ENCODE data around the gene MAGEA11.

DNA sequence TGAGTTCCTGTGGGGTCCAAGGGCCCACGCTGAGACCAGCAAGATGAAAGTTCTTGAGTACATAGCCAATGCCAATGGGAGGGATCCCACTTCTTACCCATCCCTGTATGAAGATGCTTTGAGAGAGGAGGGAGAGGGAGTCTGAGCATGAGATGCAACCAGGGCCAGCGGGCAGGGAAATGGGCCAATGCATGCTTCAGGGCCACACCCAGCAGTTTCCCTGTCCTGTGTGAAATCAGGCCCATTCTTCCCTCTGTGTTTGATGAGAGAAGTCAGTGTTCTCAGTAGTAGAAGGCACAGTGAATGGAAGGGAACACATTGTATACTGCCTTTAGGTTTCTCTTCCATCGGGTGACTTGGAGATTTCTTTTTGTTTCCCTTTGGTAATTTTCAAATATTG is 4.8 kb downstream of the MAGEA11 start:
- no peak for TF ChIP-seq POLR2A (IDR thresholded peaks at IDR 0.05)
- TF ChIP-seq, protein P1, sequence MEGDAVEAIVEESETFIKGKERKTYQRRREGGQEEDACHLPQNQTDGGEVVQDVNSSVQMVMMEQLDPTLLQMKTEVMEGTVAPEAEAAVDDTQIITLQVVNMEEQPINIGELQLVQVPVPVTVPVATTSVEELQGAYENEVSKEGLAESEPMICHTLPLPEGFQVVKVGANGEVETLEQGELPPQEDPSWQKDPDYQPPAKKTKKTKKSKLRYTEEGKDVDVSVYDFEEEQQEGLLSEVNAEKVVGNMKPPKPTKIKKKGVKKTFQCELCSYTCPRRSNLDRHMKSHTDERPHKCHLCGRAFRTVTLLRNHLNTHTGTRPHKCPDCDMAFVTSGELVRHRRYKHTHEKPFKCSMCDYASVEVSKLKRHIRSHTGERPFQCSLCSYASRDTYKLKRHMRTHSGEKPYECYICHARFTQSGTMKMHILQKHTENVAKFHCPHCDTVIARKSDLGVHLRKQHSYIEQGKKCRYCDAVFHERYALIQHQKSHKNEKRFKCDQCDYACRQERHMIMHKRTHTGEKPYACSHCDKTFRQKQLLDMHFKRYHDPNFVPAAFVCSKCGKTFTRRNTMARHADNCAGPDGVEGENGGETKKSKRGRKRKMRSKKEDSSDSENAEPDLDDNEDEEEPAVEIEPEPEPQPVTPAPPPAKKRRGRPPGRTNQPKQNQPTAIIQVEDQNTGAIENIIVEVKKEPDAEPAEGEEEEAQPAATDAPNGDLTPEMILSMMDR (IDR thresholded peaks at IDR 0.05) = no peak

Data from ovary (tissue), 3 donors.